Nephron progenitor cell (in vitro differentiated cells): Measurements from ENCODE around the gene TBXAS1.
A peak's percentile ranks its signal among the peaks of the same experiment; 100 is the strongest.

ENCODE experiments used
- DNase-seq: peaks from one replicate; pipeline ENCODE4 v3.0.0; 2021
- H3K27ac Mint-ChIP-seq: 2 replicates; pipeline ENCODE4 v1.8.0; 2021; ENCODE audit warnings: mild to moderate bottlenecking, moderate library complexity, mixed read lengths
- H3K27me3 Mint-ChIP-seq: 2 replicates; pipeline ENCODE4 v1.8.0; 2021; ENCODE audit warnings: mild to moderate bottlenecking, low read depth, mixed read lengths; ENCODE audit not compliant: poor library complexity
- H3K36me3 Mint-ChIP-seq: 2 replicates; pipeline ENCODE4 v1.8.0; 2021; ENCODE audit warnings: low read depth, mixed read lengths
- H3K4me1 Mint-ChIP-seq: 2 replicates; pipeline ENCODE4 v1.8.0; 2021; ENCODE audit warnings: mixed read lengths
- H3K4me3 Mint-ChIP-seq: 2 replicates; pipeline ENCODE4 v1.8.0; 2021; ENCODE audit warnings: mild to moderate bottlenecking, moderate library complexity, mixed read lengths
- H3K9me3 Mint-ChIP-seq: 2 replicates; pipeline ENCODE4 v1.8.0; 2021; ENCODE audit warnings: mild to moderate bottlenecking, moderate library complexity, mixed read lengths
- TF ChIP-seq, protein P1 (sequence below): fragments of 200-600 bp; sonication (generic); IDR thresholded peaks from 2 replicates; pipeline ENCODE4 v1.5.0; 2021; ENCODE audit warnings: antibody characterized with exemption

The TBXAS1 gene

DNA sequence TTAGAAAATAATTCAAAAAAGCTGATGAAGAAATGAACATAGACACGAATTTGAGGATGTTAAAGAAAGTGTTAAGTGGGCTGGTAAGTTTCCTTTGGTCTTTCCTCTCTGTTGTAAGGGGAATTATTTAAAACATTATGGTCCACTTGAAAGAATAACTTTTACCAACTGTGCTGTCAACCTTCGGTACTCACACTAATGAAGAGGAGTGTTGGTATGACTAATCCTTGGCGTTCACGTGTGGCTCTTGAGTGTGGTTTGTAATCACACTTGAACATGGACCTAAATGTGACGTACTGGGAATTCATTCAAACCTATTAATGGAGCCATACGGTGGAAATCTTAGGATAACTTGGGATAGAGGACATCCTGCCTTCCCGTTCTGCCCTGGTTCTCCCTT lies 41.3 kb downstream of the TBXAS1 start:
- Mint-ChIP-seq H3K9me3 (peaks cover 8% of the 10 kb centered on the region), H3K27ac (no peak overlapping the region), H3K36me3 (no peaks in the 10 kb centered on the region), H3K4me1 (peaks cover 11% of the 10 kb centered on the region), H3K4me3 (no peak overlapping the region), H3K27me3 (no peaks in the 10 kb centered on the region)
- DNase-seq, result no peak
- TF ChIP-seq, protein P1, sequence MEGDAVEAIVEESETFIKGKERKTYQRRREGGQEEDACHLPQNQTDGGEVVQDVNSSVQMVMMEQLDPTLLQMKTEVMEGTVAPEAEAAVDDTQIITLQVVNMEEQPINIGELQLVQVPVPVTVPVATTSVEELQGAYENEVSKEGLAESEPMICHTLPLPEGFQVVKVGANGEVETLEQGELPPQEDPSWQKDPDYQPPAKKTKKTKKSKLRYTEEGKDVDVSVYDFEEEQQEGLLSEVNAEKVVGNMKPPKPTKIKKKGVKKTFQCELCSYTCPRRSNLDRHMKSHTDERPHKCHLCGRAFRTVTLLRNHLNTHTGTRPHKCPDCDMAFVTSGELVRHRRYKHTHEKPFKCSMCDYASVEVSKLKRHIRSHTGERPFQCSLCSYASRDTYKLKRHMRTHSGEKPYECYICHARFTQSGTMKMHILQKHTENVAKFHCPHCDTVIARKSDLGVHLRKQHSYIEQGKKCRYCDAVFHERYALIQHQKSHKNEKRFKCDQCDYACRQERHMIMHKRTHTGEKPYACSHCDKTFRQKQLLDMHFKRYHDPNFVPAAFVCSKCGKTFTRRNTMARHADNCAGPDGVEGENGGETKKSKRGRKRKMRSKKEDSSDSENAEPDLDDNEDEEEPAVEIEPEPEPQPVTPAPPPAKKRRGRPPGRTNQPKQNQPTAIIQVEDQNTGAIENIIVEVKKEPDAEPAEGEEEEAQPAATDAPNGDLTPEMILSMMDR, result no peak

DNA sequence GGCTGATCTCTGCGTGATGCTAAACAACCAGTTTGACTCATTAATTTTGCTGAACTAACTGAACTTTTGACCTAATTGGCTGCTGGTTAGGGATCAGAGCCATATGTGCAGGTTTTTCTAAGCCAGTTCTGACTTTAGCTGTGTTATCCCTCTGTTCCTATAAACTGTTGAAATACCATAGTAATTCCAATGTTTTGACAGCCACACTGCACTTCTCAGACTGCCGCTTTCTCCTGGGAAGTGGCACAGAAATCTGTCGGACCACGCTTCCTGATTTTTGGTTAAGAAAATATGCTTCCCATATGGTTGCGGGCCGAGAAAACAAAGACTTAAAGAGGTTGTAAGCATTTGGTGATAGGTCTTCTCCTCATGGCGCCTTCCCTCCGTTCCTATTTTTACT lies 42.3 kb downstream of the TBXAS1 start:
- no peaks in the 10 kb centered on the region for H3K27me3 Mint-ChIP-seq
- peaks cover 3% of the 10 kb centered on the region for H3K9me3 Mint-ChIP-seq
- peak overlapping the region; percentile 78 for H3K27ac Mint-ChIP-seq
- H3K4me1 Mint-ChIP-seq, result peaks cover 11% of the 10 kb centered on the region
- no peak overlapping the region for H3K4me3 Mint-ChIP-seq
- DNase-seq, result no peak
- H3K36me3 Mint-ChIP-seq, result no peaks in the 10 kb centered on the region
- TF ChIP-seq, protein P1, result no peak

DNA sequence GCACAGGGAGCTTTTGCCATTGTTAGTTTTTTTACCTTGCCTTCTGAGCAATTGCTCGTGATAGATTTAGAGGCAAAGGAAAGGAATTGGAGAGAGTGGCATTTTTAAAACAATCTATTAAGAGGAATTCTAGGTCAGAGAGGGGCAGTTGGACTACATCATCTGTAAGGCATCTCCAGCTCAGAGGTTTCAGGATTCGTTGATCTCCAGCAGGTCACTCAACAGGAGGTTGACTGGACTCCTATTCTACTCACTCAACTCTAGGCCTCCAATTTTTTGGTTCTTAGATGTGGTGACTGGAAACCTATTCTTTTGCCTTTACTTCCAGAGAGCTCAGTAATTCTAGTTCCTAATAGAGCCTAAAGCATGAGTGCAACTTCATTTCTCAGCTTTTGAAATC lies 42.8 kb downstream of the TBXAS1 start:
- Mint-ChIP-seq H3K36me3 (no peaks in the 10 kb centered on the region), H3K27ac (peak overlapping the region; percentile 78), H3K4me3 (no peak overlapping the region), H3K27me3 (no peaks in the 10 kb centered on the region), H3K9me3 (peaks cover 3% of the 10 kb centered on the region), H3K4me1 (peaks cover 13% of the 10 kb centered on the region)
- TF ChIP-seq, protein P1, result no peak
- no peak for DNase-seq

DNA sequence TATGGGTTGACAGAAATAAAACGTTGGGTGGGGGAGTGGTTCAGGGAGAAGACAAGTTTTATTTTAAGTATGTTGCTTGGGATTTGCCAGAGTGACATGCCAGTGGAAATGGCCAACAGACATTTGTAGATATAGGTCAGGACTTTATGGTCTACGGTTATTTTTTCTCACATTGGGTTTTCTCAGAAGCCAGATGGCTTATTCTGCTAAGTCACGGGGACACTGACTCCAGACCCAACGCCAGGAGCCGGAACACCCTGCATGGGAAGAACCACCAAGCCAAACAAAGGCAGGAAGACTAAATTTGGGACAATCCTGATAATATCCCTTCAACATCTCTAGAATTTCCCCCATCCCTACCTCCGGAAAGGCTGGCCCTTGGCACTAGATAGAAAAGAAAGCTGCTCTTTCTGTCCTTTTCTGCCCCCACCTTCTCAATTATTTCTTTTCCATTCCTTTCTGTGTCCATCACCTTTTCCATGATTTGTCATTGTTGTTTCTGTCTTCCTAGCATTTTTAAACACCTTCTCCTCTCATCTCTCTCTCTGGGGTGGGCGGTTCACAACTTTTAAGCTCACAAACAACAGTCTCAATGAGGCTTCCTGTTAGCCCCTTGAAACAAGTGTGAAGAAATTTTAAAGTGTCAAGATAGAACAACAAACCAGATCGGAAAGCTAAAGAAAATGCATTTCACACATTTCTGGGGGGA lies 44.7 kb downstream of the TBXAS1 start:
- no peak overlapping the region for H3K4me3 Mint-ChIP-seq
- H3K36me3 Mint-ChIP-seq, result no peaks in the 10 kb centered on the region
- no peaks in the 10 kb centered on the region for H3K9me3 Mint-ChIP-seq
- no peak for DNase-seq
- peaks cover 6% of the 10 kb centered on the region for H3K27me3 Mint-ChIP-seq
- H3K27ac Mint-ChIP-seq, result no peak overlapping the region
- TF ChIP-seq, protein P1, result no peak
- peaks cover 17% of the 10 kb centered on the region for H3K4me1 Mint-ChIP-seq

DNA sequence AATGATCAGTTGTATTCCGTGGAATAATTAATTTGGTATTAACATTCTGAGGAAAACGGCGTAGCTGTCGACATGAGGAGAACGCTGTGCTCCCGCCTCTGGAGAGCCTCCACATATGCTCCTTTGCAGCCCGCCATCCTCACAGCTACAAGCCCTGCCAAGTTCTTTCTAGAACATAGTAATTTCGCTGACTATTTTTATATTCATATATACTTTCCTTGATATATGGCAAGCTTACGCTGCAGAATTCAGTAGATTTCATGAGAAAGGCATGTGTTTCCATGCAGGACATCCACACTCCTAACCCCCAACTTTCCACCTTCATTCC lies 45.2 kb downstream of the TBXAS1 start:
- DNase-seq, result no peak
- Mint-ChIP-seq H3K36me3 (no peaks in the 10 kb centered on the region), H3K4me1 (peaks cover 17% of the 10 kb centered on the region), H3K9me3 (no peaks in the 10 kb centered on the region), H3K4me3 (no peak overlapping the region), H3K27me3 (peaks cover 6% of the 10 kb centered on the region), H3K27ac (no peak overlapping the region)
- TF ChIP-seq, protein P1, result no peak

DNA sequence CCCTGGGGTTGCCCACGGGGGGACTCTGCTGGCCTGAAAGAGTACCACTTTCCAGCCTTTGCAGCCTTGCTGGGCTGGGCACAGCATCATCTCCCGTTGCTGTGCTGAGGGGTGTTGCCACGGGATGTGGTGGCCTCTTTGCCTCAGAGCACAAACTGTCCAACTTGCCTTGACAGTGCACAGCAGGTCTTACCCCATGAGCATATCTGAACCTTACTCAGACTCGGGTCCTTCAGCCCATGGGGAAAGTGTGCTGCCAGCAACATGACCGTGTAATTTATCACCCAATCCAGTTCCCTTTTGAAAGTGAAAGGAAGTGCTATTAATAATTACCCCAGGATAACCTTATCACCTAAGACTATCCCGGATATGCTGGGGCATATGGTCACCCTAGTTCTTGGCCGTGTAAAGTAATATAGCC lies 46.8 kb downstream of the TBXAS1 start:
- Mint-ChIP-seq H3K9me3 (no peaks in the 10 kb centered on the region), H3K36me3 (no peaks in the 10 kb centered on the region), H3K4me1 (peaks cover 17% of the 10 kb centered on the region), H3K4me3 (no peak overlapping the region), H3K27me3 (peaks cover 6% of the 10 kb centered on the region), H3K27ac (no peak overlapping the region)
- no peak for DNase-seq
- TF ChIP-seq, protein P1, result no peak
